KOPT-K1 (cell line): ENCODE measurements around the gene BMPER.

Experiments used
- H3K27ac ChIP-seq: fragments of 200-600 bp; sonication (generic); 2 replicates; pipeline ENCODE4 v1.5.1; 2016; ENCODE audit warnings: antibody characterized with exemption, mild to moderate bottlenecking, low read depth, low read length; ENCODE audit not compliant: poor library complexity, severe bottlenecking
- H3K36me3 ChIP-seq: fragments of 200-600 bp; sonication (generic); 2 replicates; pipeline ENCODE4 v1.5.1; 2017; ENCODE audit warnings: antibody characterized with exemption, mild to moderate bottlenecking, low read length, moderate library complexity; ENCODE audit not compliant: insufficient read depth
- H3K9me3 ChIP-seq: fragments of 200-600 bp; sonication (generic); 2 replicates; pipeline ENCODE4 v1.5.1; 2017; ENCODE audit warnings: antibody characterized with exemption, low read length, mild to moderate bottlenecking; ENCODE audit not compliant: insufficient read depth, poor library complexity, severe bottlenecking

Gene BMPER

DNA sequence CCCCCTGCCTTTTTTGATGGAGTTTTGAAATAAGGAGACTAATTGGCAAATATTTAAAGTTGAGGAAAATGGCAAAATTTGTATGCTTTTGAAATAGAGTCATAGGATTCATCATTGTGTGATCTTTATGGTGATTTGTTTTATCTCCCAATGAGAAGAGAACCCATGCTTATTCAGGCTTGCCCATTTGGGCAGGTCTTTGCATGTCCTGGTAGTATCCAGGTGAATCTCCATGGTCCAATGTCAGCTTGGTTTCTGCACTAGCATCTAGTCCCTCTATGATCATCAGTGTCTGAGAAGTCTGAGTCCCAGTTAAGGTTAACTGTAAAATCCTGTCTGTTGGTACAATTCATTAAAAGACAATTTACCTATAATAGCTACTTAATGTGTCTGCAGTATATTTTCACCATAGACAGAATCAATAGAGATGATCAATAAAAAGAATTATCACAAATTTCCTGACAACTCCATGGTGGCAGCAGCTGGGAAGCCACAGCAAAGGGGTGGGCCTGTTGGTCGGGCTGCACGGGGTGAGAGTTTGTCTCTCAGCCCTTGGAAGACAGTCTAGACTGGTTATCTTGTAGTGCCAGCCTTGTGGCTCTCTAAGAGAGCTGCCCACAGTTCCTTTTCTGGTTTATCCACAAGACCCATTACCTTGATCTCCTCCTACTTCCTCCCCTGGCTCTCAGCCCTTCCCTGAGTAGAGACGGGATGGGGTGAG is 22.2 kb upstream of the BMPER start:
- Histone ChIP-seq H3K36me3 (no peaks in the 10 kb centered on the region), H3K27ac (no peak overlapping the region), H3K9me3 (no peaks in the 10 kb centered on the region)

DNA sequence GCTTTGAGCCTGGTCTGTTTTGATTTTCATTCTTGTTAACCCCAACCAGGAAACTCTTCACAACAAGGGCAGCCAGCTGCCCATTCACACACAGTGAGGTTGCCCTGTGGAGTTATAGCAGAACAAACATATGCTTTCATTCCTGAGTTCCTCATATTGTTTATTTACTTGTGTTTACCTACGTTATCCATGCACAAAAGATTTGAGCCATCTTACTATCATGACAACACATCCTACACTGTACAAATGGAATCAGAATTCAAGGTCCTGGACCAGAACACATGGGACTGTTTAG is 21.7 kb upstream of the BMPER start:
- no peak overlapping the region for H3K27ac ChIP-seq
- H3K9me3 ChIP-seq: no peaks in the 10 kb centered on the region
- no peaks in the 10 kb centered on the region for H3K36me3 ChIP-seq

DNA sequence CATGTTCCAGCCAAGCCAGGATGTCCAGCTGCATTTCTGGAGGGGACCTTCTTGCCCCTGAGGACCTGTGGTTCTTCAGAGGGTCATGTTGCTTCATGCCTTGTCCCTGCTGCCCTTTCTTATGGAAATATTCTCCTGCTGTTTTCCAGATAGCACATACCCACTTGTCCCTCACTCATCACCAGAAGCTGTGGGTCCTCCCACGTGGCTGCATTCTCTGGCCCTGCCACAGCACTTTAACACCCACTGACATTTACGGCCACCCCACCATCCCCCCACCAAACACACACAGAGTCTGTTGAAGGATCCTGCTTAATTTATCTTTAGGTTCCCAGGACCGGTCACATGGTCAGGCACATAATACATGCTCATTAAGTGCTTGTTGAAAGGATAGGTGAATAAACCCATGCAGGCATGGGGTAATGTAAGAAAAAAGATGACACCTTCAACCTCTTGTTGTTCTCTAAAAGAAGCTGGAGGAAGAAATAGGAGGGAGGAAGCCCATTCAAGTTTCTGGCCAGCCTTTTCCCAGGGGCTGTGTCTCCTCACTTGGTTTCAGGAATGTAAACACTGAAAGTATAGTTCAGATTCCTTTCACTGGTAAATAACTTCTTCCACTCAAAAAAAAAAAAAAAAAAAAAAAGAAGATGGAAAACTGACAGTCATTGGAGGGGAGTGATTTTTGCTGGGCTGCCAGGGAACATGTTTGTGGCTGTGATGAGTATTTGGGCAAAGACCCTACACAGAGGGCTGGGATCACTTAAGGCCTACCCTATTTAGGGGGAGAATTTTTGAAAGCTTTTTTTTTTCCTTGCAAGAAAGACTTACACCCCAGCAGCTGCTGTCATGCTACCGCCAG is 19.8 kb upstream of the BMPER start:
- Histone ChIP-seq H3K27ac (no peak overlapping the region), H3K9me3 (no peaks in the 10 kb centered on the region), H3K36me3 (no peaks in the 10 kb centered on the region)

DNA sequence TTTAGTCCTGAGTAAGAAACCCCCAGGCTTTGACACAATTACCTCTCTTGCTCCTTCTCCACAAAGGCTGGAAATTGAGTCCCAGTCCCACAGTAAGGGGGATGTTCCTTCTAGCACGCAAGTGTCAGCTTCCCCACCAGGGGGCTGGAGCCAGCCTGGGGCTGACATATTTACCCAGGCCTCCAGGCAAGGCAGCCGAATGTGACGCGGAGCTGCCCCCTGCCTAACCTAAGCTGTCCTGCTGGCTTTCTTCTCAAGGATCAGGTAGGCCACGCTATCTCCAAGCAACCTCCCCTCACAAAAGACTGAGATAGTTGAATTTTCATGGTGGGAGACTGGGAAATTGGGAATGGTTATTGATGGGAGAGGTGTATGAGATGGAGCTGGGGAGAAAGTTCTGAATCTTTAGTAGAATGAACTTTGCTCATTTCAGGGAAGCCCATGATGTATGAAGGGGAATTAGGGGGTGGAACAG is 19.2 kb upstream of the BMPER start:
- no peaks in the 10 kb centered on the region for H3K36me3 ChIP-seq
- H3K9me3 ChIP-seq: no peaks in the 10 kb centered on the region
- H3K27ac ChIP-seq: no peak overlapping the region

DNA sequence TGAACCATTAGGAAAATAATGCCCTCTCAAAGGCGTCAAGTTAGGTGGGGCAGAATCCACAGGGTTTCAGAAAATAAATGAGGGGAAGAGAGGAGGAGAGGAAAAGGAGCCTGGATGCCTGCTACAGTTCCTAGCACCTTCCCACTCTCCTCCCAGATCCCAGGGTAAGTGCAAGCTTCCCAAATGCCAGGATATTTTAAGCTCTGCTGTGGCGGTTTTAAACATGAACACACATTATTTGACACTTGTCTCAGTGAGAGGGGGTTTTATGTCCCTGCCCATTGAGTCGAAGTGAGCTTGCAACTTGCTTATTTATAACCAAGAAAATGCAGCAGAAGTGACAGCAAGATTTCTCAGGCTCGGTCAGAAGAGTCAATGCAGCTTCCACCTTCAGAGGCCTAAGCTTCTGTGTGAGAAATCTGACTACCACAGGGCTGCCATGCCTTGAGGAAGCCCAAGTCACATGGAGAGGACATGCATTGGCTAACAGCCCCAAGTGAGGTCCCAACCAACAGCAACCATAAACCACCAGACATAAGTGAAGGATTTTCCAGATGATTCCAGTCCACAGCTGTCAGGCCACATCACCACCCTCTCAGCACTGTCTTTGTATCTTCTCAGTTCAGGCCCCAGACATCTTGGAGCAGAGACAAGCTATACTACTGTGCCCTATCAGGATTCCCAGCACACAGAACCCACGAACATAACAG is 17.9 kb upstream of the BMPER start:
- H3K36me3 ChIP-seq: no peaks in the 10 kb centered on the region
- H3K27ac ChIP-seq: no peak overlapping the region
- no peaks in the 10 kb centered on the region for H3K9me3 ChIP-seq

DNA sequence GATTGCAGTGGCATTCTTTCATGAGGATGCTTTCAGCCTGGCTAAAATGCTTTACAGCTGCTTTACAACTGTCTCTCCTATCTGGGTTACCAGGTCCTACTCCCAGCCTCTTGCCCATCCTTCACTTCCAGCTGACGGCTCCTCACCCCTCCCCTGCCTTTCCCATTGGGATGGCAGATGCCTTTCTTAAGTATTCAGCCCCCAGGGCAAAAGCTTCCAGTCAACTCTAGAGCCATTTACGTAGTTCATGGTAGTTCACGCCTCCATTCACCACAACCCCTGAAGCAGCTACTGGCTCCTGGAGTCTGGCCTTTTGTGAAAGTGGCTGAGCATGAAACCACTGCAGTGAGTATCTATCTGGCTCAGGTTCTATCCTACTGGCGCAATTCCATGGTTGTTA is 17.2 kb upstream of the BMPER start:
- Histone ChIP-seq H3K36me3 (no peaks in the 10 kb centered on the region), H3K27ac (no peak overlapping the region), H3K9me3 (no peaks in the 10 kb centered on the region)

DNA sequence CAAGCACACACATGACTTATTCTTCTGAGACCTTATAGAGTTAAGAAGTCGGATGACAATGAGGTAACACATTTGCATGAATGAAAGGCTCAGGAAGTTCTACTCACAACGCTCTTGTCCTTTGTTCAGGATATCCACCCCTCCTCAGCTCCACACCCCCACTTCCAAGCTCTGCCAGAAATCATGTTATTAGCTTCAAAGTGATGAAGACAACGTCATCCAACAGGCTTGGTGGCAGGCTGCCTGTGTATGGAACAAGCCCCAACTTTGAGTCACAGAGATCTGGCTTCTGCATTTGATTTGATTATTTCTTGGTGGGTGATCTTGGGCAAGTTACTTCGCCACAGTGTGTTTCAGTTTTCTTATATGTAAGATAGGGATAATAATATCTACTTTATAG is 12.4 kb upstream of the BMPER start:
- Histone ChIP-seq H3K27ac (no peak overlapping the region), H3K36me3 (no peaks in the 10 kb centered on the region), H3K9me3 (no peaks in the 10 kb centered on the region)

DNA sequence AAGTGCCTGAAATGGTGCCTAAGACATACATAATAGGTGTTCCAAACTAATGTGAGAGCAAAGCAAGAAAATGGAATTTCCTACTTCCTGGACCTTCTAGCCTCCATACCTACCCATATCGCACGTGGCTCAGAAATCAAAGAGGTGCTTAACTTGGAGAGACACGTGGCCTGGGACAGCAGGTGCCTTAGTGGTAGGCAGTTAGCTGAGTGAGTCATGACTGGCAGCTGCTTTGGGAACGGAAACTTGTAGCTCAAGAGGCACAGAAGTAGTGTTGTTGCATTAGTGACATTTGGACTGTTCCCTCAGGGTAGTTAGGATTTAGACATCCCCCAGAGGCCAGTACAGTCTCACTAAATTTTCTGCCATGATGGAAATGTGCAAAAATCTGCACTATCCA is 12.0 kb upstream of the BMPER start:
- no peaks in the 10 kb centered on the region for H3K36me3 ChIP-seq
- no peaks in the 10 kb centered on the region for H3K9me3 ChIP-seq
- no peak overlapping the region for H3K27ac ChIP-seq

DNA sequence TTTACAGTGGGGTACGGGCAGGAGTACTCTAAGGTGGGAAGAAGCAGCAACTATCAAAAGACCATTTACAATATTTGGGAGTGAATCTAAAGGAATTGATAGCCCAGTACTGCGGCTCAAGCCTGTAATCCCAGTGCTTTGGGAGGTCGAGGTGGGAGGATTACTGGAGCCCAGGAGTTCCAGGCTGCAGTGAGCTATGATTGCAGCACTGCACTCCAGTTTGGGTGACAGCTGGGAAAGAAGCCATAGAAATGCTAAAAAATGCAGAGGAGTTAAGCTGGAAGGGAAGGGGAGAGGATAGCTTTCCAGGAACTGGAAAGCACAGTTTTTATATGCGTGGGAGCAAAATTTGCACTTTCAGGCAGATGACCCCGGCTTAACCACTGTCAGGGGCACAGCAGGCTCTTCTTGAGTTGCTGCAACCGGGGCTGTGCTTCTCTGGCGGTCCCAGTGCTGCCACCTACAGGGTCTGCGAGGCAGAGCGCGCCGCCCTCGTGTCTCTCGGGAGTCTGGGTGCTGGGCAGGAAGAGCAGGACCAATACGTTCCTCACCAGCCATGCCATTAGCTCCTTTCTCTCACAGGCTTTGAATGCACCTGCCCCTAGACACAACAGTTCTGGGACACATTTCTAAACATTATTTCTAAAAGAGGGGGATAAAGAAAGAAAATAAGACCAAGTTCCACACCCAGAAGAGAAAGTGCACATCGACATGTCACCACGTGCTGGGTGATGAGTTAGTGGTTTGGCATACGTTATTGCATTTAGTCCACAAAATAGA is 10.1 kb upstream of the BMPER start:
- Histone ChIP-seq H3K27ac (no peak overlapping the region), H3K9me3 (no peaks in the 10 kb centered on the region), H3K36me3 (no peaks in the 10 kb centered on the region)

DNA sequence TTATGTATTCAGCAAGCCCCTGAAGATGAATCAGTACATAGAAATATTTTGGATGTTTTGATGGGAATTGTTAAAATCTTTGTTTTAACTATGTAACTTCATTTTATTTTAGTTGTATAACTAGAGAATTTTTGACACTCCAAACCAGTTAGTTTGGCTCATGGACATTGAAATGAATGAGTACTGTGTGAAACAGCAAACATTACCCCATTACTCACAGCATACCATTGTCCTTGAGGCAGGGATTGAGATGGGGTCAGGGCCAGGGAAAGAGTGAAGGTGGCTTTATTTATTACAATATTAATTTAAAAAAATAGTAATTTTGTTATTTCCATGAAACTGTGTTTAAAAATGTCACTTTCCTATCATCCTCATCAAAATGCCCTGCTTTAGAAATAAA is 4.8 kb upstream of the BMPER start:
- H3K27ac ChIP-seq: no peak overlapping the region
- no peaks in the 10 kb centered on the region for H3K9me3 ChIP-seq
- H3K36me3 ChIP-seq: no peaks in the 10 kb centered on the region

DNA sequence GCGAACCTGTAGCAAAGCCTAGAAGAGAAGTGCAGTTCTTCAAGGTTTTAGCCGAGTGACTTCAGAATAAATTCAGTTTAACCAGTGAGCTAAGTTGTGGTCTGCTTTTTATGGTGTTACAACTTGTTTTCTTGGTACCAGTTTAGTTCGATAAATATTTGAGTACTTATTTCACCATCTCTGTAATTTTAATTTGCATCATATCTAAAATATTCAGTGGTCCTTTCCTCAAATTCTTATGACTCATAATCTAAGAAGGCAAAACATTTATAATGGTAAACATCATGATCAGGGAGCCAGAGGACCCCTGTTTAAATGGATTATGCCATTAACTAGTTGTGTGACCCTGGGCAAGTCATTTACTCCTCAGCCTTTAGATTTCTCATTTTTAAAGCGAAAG is 4.1 kb upstream of the BMPER start:
- no peak overlapping the region for H3K27ac ChIP-seq
- no peaks in the 10 kb centered on the region for H3K36me3 ChIP-seq
- H3K9me3 ChIP-seq: no peaks in the 10 kb centered on the region

DNA sequence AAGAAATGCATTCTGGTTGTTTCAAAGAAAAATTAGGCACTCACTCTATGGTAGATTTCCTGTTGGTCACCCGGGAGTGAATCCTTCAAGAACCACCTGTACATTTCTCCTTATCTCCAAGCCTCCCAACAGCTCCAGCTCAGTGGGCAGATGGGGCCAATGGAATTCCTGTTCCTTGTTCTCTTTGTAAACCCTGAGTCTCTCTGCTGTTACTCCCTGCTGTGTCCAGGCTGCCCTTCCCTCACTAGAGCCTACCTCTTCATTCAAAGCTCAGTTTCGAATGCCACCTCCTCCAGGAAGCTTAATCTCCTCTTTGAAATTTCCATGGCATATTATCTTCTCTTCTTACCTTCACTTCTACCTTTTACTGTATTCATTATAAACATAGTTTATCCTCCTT is 3.5 kb upstream of the BMPER start:
- Histone ChIP-seq H3K27ac (no peak overlapping the region), H3K9me3 (no peaks in the 10 kb centered on the region)

DNA sequence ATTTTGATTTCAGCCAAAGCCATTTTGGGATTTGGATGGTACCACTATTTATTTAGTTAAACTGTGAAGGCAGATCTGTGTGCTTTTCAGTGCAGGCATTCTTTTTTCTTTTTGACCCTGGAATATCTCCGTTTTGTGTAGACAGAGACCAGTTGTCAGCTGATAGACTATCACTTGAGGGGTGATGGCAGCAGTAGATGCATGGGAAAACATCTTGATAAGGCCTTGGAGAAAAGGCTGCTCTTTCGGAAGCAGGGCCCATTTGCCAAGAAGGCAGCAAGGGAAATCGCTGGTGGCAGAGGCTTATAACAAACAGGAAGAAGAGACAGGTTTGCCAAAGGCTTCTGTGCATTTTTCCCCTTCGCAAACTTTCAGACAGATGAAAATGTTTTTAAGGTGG is 2.6 kb upstream of the BMPER start:
- Histone ChIP-seq H3K36me3 (no peaks in the 10 kb centered on the region), H3K27ac (no peak overlapping the region), H3K9me3 (no peaks in the 10 kb centered on the region)

More for the DNA sequence above, 3.5 kb upstream of the BMPER start:
- H3K36me3 ChIP-seq: no peaks in the 10 kb centered on the region

DNA sequence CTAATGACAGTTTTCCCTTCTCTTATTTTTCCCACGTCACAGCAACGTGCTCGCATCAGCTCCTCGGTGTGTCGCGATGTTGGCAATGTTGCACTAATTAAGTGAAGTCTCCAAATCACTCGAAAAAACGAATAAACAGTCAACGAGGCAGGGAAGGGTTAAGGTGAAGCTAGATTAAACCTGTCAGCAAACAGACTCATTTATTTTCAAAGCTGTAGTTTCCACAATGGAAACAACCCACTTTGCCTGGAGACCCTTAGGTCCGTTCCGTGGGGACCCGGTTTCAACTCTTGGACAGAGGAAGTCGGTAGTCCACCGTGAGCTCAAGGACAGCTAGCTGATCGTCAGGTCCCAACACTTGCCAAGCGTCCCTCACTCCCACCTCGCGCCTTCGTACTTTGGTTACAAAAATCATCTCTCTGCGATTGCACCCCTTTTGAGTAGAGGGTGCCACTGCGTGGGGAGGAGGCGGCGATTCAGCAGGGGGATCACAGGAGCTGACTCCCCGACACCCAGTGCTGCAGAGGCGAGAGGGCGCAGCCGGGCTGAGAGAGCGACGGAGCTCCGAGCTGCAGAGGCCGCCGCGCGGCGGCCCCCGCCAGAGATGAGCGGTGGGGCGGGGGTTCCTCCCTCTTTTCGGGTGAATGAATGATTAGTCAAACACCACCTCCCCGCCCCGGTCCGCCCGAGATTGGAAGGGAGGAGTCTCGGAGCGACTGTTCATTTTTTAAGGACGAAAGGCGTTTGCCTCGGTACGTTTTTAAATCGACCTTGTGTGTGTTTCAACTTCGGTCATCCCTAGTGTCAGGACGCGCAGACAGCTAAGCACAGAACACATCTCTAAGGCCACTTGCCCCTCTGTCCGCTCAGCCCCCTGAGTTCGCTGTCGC is 1.3 kb upstream of the BMPER start:
- H3K36me3 ChIP-seq: no peaks in the 10 kb centered on the region
- no peak overlapping the region for H3K27ac ChIP-seq
- no peaks in the 10 kb centered on the region for H3K9me3 ChIP-seq
